Measurements from ENCODE around the gene SBSN. TPM values are rescaled to one million over a fixed set of nuclear protein-coding genes. Genes with fewer than 3 reads are reported as not detected.
"Not testable (repeated sequence)": the region's sequence is repeated elsewhere in the genome, so short reads cannot be mapped to it uniquely, and the experiment has no call there.

Gene SBSN
- total and polyA plus RNA-seq, 2 experiments from 2014 or later: 0.19 TPM; not detected in 1

- H3K4me1 ChIP-seq (ENCODE audit: insufficient read depth): no peaks in the 10 kb centered on the region
- H3K4me3 ChIP-seq: no peak overlapping the region
- no peak overlapping the region for H3K27ac ChIP-seq
- no peaks in the 10 kb centered on the region for H3K9me3 ChIP-seq (ENCODE audit: low read depth)
- H4K20me1 ChIP-seq (ENCODE audit: insufficient read depth, poor library complexity, severe bottlenecking): no peaks in the 10 kb centered on the region
- no peaks in the 10 kb centered on the region for H3K36me3 ChIP-seq (replicated peaks; ENCODE audit: insufficient read depth, low read depth)
- H2AFZ ChIP-seq: no peak overlapping the region
- no peak for DNase-seq (ENCODE audit: low spot score)
- TF ChIP-seq EZH2 (IDR thresholded peaks at IDR 0.05; ENCODE audit: borderline replicate concordance) (no peak), CTCF (IDR thresholded peaks at IDR 0.05; ENCODE audit: poor library complexity) (no peak), EZH2phosphoT487 (IDR thresholded peaks at IDR 0.05; ENCODE audit: low read depth, severe bottlenecking, unreplicated experiment) (no peak)
- H3K79me2 ChIP-seq: no peaks in the 10 kb centered on the region
- WGBS (ENCODE audit: low lambda C conversion rate, missing lambda C conversion rate): 60% methylated on average over 4 of the region's 4 CpGs
- H3K4me2 ChIP-seq: no peak overlapping the region
- no peaks in the 10 kb centered on the region for H3K9me2 ChIP-seq (replicated peaks; ENCODE audit: insufficient read depth)
- no peaks in the 10 kb centered on the region for H3K27me3 ChIP-seq
These were observed 52.0 kb downstream of the SBSN start for GRCh38 chr19:35476149-35476548.

- not testable (repeated sequence) for H4K20me1 ChIP-seq (ENCODE audit: insufficient read depth, poor library complexity, severe bottlenecking); H2AFZ ChIP-seq; H3K27me3 ChIP-seq; H3K27ac ChIP-seq; DNase-seq (ENCODE audit: low spot score); H3K4me2 ChIP-seq; H3K36me3 ChIP-seq (replicated peaks; ENCODE audit: insufficient read depth, low read depth); H3K4me1 ChIP-seq (ENCODE audit: insufficient read depth); H3K4me3 ChIP-seq; H3K9me2 ChIP-seq (replicated peaks; ENCODE audit: insufficient read depth); H3K79me2 ChIP-seq; H3K9me3 ChIP-seq (ENCODE audit: low read depth)
- WGBS (ENCODE audit: low lambda C conversion rate, missing lambda C conversion rate): 97% methylated on average over 7 of the region's 7 CpGs
These were observed 53.5 kb downstream of the SBSN start for GRCh38 chr19:35474594-35474993.

GRCh38 chr19:35474104-35474503 lies 54.0 kb downstream of the SBSN start:
- Histone ChIP-seq H3K4me2 (no peak overlapping the region), H3K4me3 (no peak overlapping the region), H3K27ac (no peak overlapping the region), H3K9me2 (replicated peaks; ENCODE audit: insufficient read depth) (no peaks in the 10 kb centered on the region), H3K36me3 (replicated peaks; ENCODE audit: insufficient read depth, low read depth) (no peaks in the 10 kb centered on the region), H3K4me1 (ENCODE audit: insufficient read depth) (no peaks in the 10 kb centered on the region), H4K20me1 (ENCODE audit: insufficient read depth, poor library complexity, severe bottlenecking) (no peaks in the 10 kb centered on the region), H3K27me3 (no peaks in the 10 kb centered on the region), H2AFZ (no peak overlapping the region), H3K79me2 (no peaks in the 10 kb centered on the region), H3K9me3 (ENCODE audit: low read depth) (no peaks in the 10 kb centered on the region)
- TF ChIP-seq CTCF (IDR thresholded peaks at IDR 0.05; ENCODE audit: poor library complexity): no peak
- TF ChIP-seq EZH2phosphoT487 (IDR thresholded peaks at IDR 0.05; ENCODE audit: low read depth, severe bottlenecking, unreplicated experiment): no peak
- no peak for TF ChIP-seq EZH2 (IDR thresholded peaks at IDR 0.05; ENCODE audit: borderline replicate concordance)
- 94% methylated on average over 14 of the region's 14 CpGs for WGBS (ENCODE audit: low lambda C conversion rate, missing lambda C conversion rate)
- DNase-seq (ENCODE audit: low spot score): no peak

Other genes with a start within 250 kb of the SBSN start
- 5.1 and 7.0 TPM in 2 replicates for gene HAMP, start 245.8 kb downstream of the SBSN start, total RNA-seq
- 49.3 and 55.8 TPM in 2 replicates for gene HAMP, start 245.8 kb downstream of the SBSN start, polyA plus RNA-seq
- gene MAG, start 236.2 kb downstream of the SBSN start, total RNA-seq: 2.8 TPM in 1 of 2 replicates, not detected in the other
- gene MAG, start 236.2 kb downstream of the SBSN start, polyA plus RNA-seq: 0.47 and 0.81 TPM in 2 replicates
- gene CD22, start 199.1 kb downstream of the SBSN start, total RNA-seq: 1.6 and 3.5 TPM in 2 replicates
- gene CD22, start 199.1 kb downstream of the SBSN start, polyA plus RNA-seq: 1.9 TPM in 1 of 2 replicates, not detected in the other
- gene FFAR1, start 180.4 kb downstream of the SBSN start, total RNA-seq: not detected in 2 replicates
- not detected in 2 replicates for gene FFAR1, start 180.4 kb downstream of the SBSN start, polyA plus RNA-seq
- gene FFAR3, start 169.9 kb downstream of the SBSN start, total RNA-seq: 0.80 and 1.6 TPM in 2 replicates
- 2.4 TPM in 1 of 2 replicates, not detected in the other for gene FFAR3, start 169.9 kb downstream of the SBSN start, polyA plus RNA-seq
- gene GPR42, start 157.2 kb downstream of the SBSN start, total RNA-seq: not detected in 2 replicates
- gene GPR42, start 157.2 kb downstream of the SBSN start, polyA plus RNA-seq: 0.17 TPM in 1 of 2 replicates, not detected in the other
- gene FFAR2, start 80.1 kb downstream of the SBSN start, total RNA-seq: 0.16 and 0.20 TPM in 2 replicates
- 0.64 TPM in 1 of 2 replicates, not detected in the other for gene FFAR2, start 80.1 kb downstream of the SBSN start, polyA plus RNA-seq
- gene KRTDAP, start 37.8 kb downstream of the SBSN start, total RNA-seq: 1.6 and 2.7 TPM in 2 replicates
- 0.97 and 1.6 TPM in 2 replicates for gene KRTDAP, start 37.8 kb downstream of the SBSN start, polyA plus RNA-seq
- 57.0 and 64.1 TPM in 2 replicates for gene DMKN, start 14.7 kb downstream of the SBSN start, total RNA-seq
- gene DMKN, start 14.7 kb downstream of the SBSN start, polyA plus RNA-seq: 99.5 and 111 TPM in 2 replicates
- not detected in 2 replicates for gene GAPDHS, start 5.1 kb upstream of the SBSN start, total RNA-seq
- not detected in 2 replicates for gene GAPDHS, start 5.1 kb upstream of the SBSN start, polyA plus RNA-seq
- 115 and 133 TPM in 2 replicates for gene TMEM147, start 17.3 kb upstream of the SBSN start, total RNA-seq
- 287 and 288 TPM in 2 replicates for gene TMEM147, start 17.3 kb upstream of the SBSN start, polyA plus RNA-seq
- gene ATP4A, start 35.3 kb upstream of the SBSN start, total RNA-seq: 5.0 and 6.4 TPM in 2 replicates
- gene ATP4A, start 35.3 kb upstream of the SBSN start, polyA plus RNA-seq: 3.5 and 5.1 TPM in 2 replicates
- gene PMIS2, start 57.9 kb upstream of the SBSN start, total RNA-seq: not detected in 2 replicates
- gene PMIS2, start 57.9 kb upstream of the SBSN start, polyA plus RNA-seq: not detected in 2 replicates
- gene HAUS5, start 84.4 kb upstream of the SBSN start, total RNA-seq: 4.9 and 6.3 TPM in 2 replicates
- gene HAUS5, start 84.4 kb upstream of the SBSN start, polyA plus RNA-seq: 12.6 and 15.4 TPM in 2 replicates
- gene RBM42, start 100.7 kb upstream of the SBSN start, total RNA-seq: 43.3 and 43.6 TPM in 2 replicates
- 113 and 125 TPM in 2 replicates for gene RBM42, start 100.7 kb upstream of the SBSN start, polyA plus RNA-seq
- 1.0 and 1.4 TPM in 2 replicates for gene ETV2, start 113.4 kb upstream of the SBSN start, total RNA-seq
- 0.79 and 3.5 TPM in 2 replicates for gene ETV2, start 113.4 kb upstream of the SBSN start, polyA plus RNA-seq
- 586 and 603 TPM in 2 replicates for gene COX6B1, start 120.0 kb upstream of the SBSN start, total RNA-seq
- gene COX6B1, start 120.0 kb upstream of the SBSN start, polyA plus RNA-seq: 635 and 692 TPM in 2 replicates
- 3.6 and 7.8 TPM in 2 replicates for gene UPK1A, start 138.2 kb upstream of the SBSN start, total RNA-seq
- gene UPK1A, start 138.2 kb upstream of the SBSN start, polyA plus RNA-seq: 19.6 and 27.5 TPM in 2 replicates
- not detected in 2 replicates for gene ZBTB32, start 176.2 kb upstream of the SBSN start, total RNA-seq
- gene ZBTB32, start 176.2 kb upstream of the SBSN start, polyA plus RNA-seq: 0.11 and 0.80 TPM in 2 replicates
- 6.9 and 12.8 TPM in 2 replicates for gene KMT2B, start 189.7 kb upstream of the SBSN start, total RNA-seq
- 9.3 and 10.7 TPM in 2 replicates for gene KMT2B, start 189.7 kb upstream of the SBSN start, polyA plus RNA-seq
- gene IGFLR1, start 214.1 kb upstream of the SBSN start, total RNA-seq: 3.6 and 5.6 TPM in 2 replicates
- gene IGFLR1, start 214.1 kb upstream of the SBSN start, polyA plus RNA-seq: 4.5 and 4.6 TPM in 2 replicates
- gene U2AF1L4, start 217.1 kb upstream of the SBSN start, total RNA-seq: 11.4 and 27.4 TPM in 2 replicates
- 60.7 and 76.0 TPM in 2 replicates for gene U2AF1L4, start 217.1 kb upstream of the SBSN start, polyA plus RNA-seq
- 24.8 and 39.1 TPM in 2 replicates for gene PSENEN, start 217.3 kb upstream of the SBSN start, total RNA-seq
- gene PSENEN, start 217.3 kb upstream of the SBSN start, polyA plus RNA-seq: 106 and 127 TPM in 2 replicates
- 7.9 and 12.0 TPM in 2 replicates for gene LIN37, start 220.3 kb upstream of the SBSN start, total RNA-seq
- gene LIN37, start 220.3 kb upstream of the SBSN start, polyA plus RNA-seq: 13.6 and 17.6 TPM in 2 replicates
- gene HSPB6, start 228.7 kb upstream of the SBSN start, total RNA-seq: 7.1 and 14.2 TPM in 2 replicates
- 235 and 240 TPM in 2 replicates for gene HSPB6, start 228.7 kb upstream of the SBSN start, polyA plus RNA-seq
- gene PROSER3, start 229.9 kb upstream of the SBSN start, total RNA-seq: 3.7 and 12.2 TPM in 2 replicates
- 26.5 and 30.7 TPM in 2 replicates for gene PROSER3, start 229.9 kb upstream of the SBSN start, polyA plus RNA-seq
- 0.84 and 6.7 TPM in 2 replicates for gene ARHGAP33, start 247.3 kb upstream of the SBSN start, total RNA-seq
- gene ARHGAP33, start 247.3 kb upstream of the SBSN start, polyA plus RNA-seq: 7.9 and 11.4 TPM in 2 replicates

All from hepatocyte (in vitro differentiated cells).